Retinal pigment epithelial cell (primary cell): ENCODE results near the gene ZIC2.

Source experiments
- DNase-seq: peaks from one replicate; pipeline ENCODE4 v3.0.0-alpha.2; 2010; ENCODE audit warnings: low read depth
- H3K4me3 ChIP-seq: 2 replicates; pipeline ENCODE4 v1.5.1; 2011; ENCODE audit warnings: mild to moderate bottlenecking, low read length, control low read depth, moderate library complexity
- TF ChIP-seq, protein P1 (sequence below): conservative IDR thresholded peaks from 2 replicates; pipeline ENCODE4 v1.5.1; 2011; ENCODE audit warnings: low read depth, low read length, control low read depth, inconsistent platforms

The ZIC2 gene

DNA sequence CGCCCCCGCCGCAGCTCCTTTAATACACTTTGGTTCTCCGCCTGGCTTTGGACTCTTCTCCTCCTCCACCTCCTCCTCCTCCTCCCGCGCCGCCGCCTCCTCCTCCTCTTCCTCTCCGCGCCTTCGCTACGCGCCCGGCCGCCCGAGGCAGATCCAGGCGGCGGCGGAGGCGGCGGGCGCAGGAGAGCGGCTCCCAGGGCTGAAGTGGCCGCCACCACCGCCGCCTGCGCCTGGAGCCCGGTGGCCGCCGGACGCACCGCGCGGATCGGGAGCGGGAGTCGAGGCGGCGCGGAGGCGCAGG is at the start of gene ZIC2:
ZIC2 (plus strand) TSS at position 50 of the 301 bp plus-strand sequence. CDS start 281 bp downstream, outside the sequence.
- DNase-seq = no peak
- TF ChIP-seq, protein P1, sequence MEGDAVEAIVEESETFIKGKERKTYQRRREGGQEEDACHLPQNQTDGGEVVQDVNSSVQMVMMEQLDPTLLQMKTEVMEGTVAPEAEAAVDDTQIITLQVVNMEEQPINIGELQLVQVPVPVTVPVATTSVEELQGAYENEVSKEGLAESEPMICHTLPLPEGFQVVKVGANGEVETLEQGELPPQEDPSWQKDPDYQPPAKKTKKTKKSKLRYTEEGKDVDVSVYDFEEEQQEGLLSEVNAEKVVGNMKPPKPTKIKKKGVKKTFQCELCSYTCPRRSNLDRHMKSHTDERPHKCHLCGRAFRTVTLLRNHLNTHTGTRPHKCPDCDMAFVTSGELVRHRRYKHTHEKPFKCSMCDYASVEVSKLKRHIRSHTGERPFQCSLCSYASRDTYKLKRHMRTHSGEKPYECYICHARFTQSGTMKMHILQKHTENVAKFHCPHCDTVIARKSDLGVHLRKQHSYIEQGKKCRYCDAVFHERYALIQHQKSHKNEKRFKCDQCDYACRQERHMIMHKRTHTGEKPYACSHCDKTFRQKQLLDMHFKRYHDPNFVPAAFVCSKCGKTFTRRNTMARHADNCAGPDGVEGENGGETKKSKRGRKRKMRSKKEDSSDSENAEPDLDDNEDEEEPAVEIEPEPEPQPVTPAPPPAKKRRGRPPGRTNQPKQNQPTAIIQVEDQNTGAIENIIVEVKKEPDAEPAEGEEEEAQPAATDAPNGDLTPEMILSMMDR = no peak
- H3K4me3 ChIP-seq = peak within 1 kb of the TSS; percentile 15

DNA sequence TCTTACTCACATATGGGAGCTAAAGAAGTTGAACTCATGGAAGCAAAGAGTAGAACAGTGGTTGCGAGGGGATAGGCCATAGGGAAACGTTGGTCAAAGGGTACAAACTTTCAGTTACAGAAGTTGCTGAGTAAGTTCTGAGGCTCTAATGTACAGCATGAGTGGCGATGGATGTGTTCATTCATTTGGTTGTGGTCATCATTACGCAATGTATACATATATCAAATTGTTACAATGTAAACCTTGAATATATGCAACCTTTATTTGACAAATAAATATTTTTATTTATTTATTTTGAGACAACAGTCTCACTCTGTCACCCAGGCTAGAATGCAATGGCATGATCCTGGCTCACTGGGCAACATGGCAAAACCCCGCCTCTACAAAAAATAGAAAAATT is 48.7 kb upstream of the ZIC2 start:
- no peak overlapping the region for H3K4me3 ChIP-seq
- TF ChIP-seq, protein P1 = no peak
- no peak for DNase-seq

DNA sequence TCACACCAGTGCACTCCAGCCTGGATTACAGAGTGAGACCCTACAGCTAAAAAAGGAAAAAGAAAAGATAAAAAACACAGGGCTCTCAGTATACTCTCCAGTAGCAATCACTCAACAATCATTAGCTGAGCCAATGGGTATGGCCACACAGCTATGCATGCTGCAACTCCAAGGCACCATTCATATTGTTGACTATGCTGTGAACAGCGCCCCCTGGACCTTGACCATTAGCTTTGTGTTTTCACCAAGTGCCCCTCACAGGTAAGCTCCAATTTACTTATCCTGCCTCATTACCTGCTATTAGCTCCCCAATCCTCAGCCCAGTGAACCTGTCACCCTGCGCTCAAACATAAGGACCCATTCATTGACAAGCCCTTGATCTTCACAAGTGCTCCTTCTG is 45.8 kb upstream of the ZIC2 start:
- no peak overlapping the region for H3K4me3 ChIP-seq
- DNase-seq = no peak
- TF ChIP-seq, protein P1 = peak; percentile 2

DNA sequence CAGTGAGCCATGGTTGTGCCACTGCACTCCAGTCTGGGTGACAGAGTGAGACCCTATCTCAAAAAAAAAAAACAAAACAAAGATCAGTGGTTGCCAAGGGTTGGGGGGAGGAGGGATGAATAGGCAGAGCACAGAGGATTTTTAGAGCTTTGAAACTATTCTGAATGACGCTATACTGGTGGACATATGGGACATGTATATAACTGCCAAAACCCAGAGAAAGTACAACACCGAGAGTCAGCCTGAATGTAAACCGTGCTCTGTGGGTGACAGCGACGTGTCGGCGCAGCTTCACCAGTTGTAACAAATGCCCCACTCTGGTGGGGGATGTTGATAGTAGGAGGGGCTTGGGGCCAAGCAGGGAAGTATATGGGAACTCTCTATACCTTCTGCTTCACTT is 42.9 kb upstream of the ZIC2 start:
- no peak for DNase-seq
- TF ChIP-seq, protein P1 = no peak
- H3K4me3 ChIP-seq = no peak overlapping the region

DNA sequence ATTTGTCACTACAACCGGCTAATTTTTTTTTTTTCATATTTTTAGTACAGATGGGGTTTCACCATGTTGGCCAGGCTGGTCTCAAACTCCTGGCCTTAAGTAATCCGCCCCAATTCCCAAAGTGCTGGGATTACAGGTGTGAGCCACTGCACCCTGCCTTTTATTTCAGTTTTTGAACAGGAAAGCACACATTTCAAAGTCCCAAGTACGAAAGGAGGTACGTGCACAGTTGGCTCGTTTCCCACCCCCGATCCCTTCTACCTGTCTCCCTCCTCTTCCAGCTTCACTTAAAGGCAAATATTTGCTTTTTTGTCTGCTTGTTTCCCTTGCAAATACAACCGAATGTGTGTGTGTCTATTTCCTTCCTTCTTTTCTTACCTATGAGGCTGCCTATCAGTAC is 40.5 kb upstream of the ZIC2 start:
- TF ChIP-seq, protein P1 = no peak
- no peak for DNase-seq
- no peak overlapping the region for H3K4me3 ChIP-seq

DNA sequence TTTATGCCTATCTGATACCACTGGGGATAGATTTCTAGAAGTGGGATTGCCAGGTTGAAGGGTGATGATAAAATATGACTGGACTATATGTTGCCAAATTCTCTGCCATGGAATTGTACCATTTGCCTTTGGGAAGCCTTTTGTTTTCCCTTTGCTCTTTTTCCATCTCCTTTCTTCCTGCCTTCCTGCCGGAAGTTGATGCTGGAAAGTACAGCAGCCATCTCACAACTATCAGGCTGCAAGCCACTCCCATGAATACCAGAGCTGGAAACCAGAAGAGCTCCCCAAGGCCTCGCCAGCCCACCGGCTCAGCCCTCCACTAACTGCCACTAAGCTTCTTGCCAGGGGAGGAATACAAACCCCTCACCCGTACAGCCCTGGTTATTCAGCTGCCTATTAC is 39.7 kb upstream of the ZIC2 start:
- H3K4me3 ChIP-seq = no peak overlapping the region
- no peak for DNase-seq
- TF ChIP-seq, protein P1 = no peak

DNA sequence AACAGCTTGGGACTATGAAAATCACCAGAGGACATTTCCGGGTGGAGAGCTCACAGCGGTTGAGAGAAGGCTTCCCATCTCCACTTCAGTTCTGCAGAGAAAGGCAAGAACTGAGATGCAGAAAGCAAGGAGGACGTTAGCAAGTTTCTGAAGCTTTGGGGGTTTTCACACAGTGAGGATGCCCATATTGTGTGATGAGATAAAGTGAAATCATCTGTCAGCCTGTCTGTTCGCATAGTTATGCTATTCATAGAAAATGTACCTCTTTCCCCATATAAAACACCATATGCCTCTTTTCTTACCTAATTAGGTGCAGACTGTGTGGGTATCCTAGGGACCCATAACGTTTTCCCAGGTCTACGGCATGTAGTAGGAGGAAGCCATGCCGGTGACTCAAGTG is 37.5 kb upstream of the ZIC2 start:
- H3K4me3 ChIP-seq = no peak overlapping the region
- no peak for DNase-seq
- TF ChIP-seq, protein P1 = no peak
